ENCODE data around the gene STXBP2. TPM values are rescaled to one million over a fixed set of nuclear protein-coding genes. Genes with fewer than 3 reads are reported as not detected.

STXBP2 gene
- polyA plus RNA-seq, 1 of the 3 experiments (the other 2 are of a cell fraction), result 4.7 TPM

DNA sequence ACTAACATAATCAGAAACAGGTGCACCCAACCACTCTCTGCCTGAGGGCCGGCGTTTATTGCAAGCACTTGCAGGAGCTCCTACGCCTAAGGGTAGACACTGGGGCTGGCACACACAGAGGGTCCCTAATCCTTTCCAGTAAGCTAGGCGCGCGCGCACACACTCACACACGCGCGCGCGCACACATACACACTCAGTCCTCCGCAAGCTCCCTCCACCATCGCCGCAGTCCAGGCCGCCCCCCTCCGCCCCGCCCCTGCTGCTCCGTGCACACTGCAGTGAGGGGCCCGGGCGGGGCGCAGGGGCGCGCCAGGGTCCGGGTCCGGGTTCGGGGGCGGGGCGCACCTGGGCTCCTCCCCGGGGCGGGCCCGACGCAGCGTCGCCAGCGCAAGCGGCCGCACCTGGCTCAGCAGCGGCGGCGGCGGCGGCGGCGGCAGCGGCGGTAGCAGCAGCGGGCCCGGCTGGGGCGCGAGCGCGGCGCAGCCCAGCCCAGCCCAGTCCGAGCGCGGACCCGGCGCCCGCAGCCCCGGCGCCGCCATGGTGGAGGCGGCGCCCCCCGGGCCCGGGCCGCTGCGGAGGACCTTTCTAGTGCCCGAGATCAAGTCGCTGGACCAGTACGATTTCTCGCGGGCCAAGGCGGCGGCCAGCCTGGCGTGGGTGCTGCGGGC lies 41.3 kb upstream of the STXBP2 start, which contains the start of gene CAMSAP3 (continued):
- TF ChIP-seq, protein P1, sequence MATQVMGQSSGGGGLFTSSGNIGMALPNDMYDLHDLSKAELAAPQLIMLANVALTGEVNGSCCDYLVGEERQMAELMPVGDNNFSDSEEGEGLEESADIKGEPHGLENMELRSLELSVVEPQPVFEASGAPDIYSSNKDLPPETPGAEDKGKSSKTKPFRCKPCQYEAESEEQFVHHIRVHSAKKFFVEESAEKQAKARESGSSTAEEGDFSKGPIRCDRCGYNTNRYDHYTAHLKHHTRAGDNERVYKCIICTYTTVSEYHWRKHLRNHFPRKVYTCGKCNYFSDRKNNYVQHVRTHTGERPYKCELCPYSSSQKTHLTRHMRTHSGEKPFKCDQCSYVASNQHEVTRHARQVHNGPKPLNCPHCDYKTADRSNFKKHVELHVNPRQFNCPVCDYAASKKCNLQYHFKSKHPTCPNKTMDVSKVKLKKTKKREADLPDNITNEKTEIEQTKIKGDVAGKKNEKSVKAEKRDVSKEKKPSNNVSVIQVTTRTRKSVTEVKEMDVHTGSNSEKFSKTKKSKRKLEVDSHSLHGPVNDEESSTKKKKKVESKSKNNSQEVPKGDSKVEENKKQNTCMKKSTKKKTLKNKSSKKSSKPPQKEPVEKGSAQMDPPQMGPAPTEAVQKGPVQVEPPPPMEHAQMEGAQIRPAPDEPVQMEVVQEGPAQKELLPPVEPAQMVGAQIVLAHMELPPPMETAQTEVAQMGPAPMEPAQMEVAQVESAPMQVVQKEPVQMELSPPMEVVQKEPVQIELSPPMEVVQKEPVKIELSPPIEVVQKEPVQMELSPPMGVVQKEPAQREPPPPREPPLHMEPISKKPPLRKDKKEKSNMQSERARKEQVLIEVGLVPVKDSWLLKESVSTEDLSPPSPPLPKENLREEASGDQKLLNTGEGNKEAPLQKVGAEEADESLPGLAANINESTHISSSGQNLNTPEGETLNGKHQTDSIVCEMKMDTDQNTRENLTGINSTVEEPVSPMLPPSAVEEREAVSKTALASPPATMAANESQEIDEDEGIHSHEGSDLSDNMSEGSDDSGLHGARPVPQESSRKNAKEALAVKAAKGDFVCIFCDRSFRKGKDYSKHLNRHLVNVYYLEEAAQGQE (IDR thresholded peaks at IDR 0.05; ENCODE audit: low read depth, low read length), result no peak
- TF ChIP-seq GATA2 (CRISPR knock-in tag; IDR thresholded peaks at IDR 0.05) (no peak), NRF1 (IDR thresholded peaks at IDR 0.05; ENCODE audit: low read depth, low read length) (no peak; the same call in 1 of the 2 replicates), SMC3 (IDR thresholded peaks at IDR 0.05; ENCODE audit: low read depth, low read length) (no peak)
- TF ChIP-seq, protein P2, sequence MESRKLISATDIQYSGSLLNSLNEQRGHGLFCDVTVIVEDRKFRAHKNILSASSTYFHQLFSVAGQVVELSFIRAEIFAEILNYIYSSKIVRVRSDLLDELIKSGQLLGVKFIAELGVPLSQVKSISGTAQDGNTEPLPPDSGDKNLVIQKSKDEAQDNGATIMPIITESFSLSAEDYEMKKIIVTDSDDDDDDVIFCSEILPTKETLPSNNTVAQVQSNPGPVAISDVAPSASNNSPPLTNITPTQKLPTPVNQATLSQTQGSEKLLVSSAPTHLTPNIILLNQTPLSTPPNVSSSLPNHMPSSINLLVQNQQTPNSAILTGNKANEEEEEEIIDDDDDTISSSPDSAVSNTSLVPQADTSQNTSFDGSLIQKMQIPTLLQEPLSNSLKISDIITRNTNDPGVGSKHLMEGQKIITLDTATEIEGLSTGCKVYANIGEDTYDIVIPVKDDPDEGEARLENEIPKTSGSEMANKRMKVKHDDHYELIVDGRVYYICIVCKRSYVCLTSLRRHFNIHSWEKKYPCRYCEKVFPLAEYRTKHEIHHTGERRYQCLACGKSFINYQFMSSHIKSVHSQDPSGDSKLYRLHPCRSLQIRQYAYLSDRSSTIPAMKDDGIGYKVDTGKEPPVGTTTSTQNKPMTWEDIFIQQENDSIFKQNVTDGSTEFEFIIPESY (IDR thresholded peaks at IDR 0.05; ENCODE audit: borderline replicate concordance, low read depth), result no peak

DNA sequence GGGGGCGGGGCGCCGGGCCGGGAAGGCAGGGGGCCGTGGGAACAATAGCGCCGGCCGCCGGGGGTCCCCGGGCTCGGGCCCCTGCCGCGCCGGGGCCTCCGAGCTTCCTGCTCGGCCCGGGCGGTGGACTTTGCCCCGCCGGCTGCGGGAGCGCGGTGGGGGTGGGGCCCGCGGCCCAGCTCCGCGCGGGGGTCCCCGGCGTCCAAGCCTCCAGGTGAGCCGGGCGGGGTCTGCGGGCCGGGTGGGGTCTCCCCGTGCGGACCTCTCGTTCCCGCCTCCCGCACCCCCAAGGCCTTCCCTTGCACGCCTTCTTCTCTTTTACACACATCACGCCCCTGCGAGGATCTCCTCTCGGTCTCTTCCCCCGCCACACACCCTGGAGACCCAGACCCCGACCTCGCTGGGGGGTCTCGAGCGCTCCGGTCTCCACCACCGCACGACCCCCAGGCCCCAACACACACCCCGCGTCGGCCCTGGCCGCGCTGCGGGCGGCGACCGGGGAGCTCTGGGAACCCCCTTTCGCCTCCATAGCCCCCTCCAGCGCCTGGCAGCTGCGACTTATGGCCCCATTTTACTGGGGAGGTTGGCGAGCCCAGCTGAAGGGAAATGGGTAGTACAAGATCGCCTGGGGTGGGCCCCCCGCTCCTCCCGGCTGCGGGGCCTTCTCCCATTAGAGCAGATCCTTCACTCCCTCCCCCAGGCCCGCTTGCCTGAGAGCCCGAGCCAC lies 40.5 kb upstream of the STXBP2 start:
- ChIA-PET POLR2A (interaction anchor here (0.6 to 2.4 kb wide), 4 partner anchors 9 to 33 kb away, joined by 3 to 9 read pairs (median 4); partner anchors contain the start of genes PET100 and XAB2), CTCF (interaction anchor here (0.7 to 2.8 kb wide), 7 partner anchors 11 to 53 kb away, joined by 3 to 19 read pairs (median 3); no protein-coding TSS in a partner anchor)
- H3K4me1 ChIP-seq (ENCODE audit: control insufficient read depth in 1 of 2, insufficient read depth in 2 of 2, low read depth in 1 of 2, low read length in 1 of 2), result peaks cover 0 to 8% of the 10 kb centered on the region in 2 experiments; a peak in 1 of 4 replicates
- no peak overlapping the region for H3K9ac ChIP-seq
- H3K9me3 ChIP-seq, result no peaks in the 10 kb centered on the region
- peaks cover 22% of the 10 kb centered on the region for H3K27me3 ChIP-seq (ENCODE audit: insufficient read depth)
- H3K4me2 ChIP-seq, result no peak overlapping the region
- no peaks in the 10 kb centered on the region for H3K79me2 ChIP-seq (ENCODE audit: insufficient read depth)
- no peak overlapping the region for H3K27ac ChIP-seq (ENCODE audit: low read depth in 2 of 2, low read length in 1 of 2)
- no peaks in the 10 kb centered on the region for H4K20me1 ChIP-seq (ENCODE audit: insufficient read depth)
- WGBS (ENCODE audit: low lambda C conversion rate), result 14% methylated on average over 19 of the region's 70 CpGs
- TF ChIP-seq JUND (IDR thresholded peaks at IDR 0.05) (no peak), FOXM1 (IDR thresholded peaks at IDR 0.05; ENCODE audit: low read depth) (no peak), RFX5 (IDR thresholded peaks at IDR 0.05; ENCODE audit: low read length) (no peak)
- no peaks in the 10 kb centered on the region for H3K9me2 ChIP-seq
- H3K36me3 ChIP-seq (replicated peaks in 1 of 2; ENCODE audit: control insufficient read depth in 1 of 2, insufficient read depth in 2 of 2, low read length in 1 of 2), result no peaks in the 10 kb centered on the region
- peak; percentile 70 for DNase-seq
- H2AFZ ChIP-seq (ENCODE audit: low read depth), result no peak overlapping the region
- peak overlapping the region in 1 of 2 experiments; percentile 48; a peak in 2 of 4 replicates for H3K4me3 ChIP-seq (ENCODE audit: low read depth in 2 of 2, low read length in 1 of 2)
- H3F3A ChIP-seq (replicated peaks; ENCODE audit: insufficient read depth), result no peaks in the 10 kb centered on the region
